Testis (tissue), 3 donors: Measurements from ENCODE around the gene CHKB. TPM values are rescaled to one million over a fixed set of nuclear protein-coding genes. Genes with fewer than 3 reads are reported as not detected.

Experiments used
- DNase-seq: peaks from one replicate; pipeline ENCODE4 v3.0.0-alpha.2; 2019
- H3K27ac ChIP-seq, 2 donors: fragments of 200-600 bp; sonication (generic); one replicate each; pipeline ENCODE4 v1.5.1; 2019
- H3K27me3 ChIP-seq: fragments of 200-600 bp; sonication (generic); one replicate; pipeline ENCODE4 v1.5.1; 2019
- H3K36me3 ChIP-seq: fragments of 200-600 bp; sonication (generic); one replicate; pipeline ENCODE4 v1.5.1; 2017; ENCODE audit warnings: low read depth; ENCODE audit errors: missing control alignments
- H3K4me1 ChIP-seq: fragments of 200-600 bp; sonication (generic); one replicate; pipeline ENCODE4 v1.5.1; 2019
- H3K4me3 ChIP-seq, 2 donors: fragments of 200-600 bp; sonication (generic); one replicate each; pipeline ENCODE4 v1.5.1; 2017 to 2019
- H3K9me3 ChIP-seq: fragments of 200-600 bp; sonication (generic); one replicate; pipeline ENCODE4 v1.5.1; 2017
- CTCF ChIP-seq, 3 experiments: fragments of 450-650 bp in 2 of 3; fragments of 200-600 bp in 1 of 3; sonication (generic) in 1 of 3; IDR thresholded peaks; one replicate each; pipeline ENCODE4 v1.5.1; 2016 to 2019; ENCODE audit warnings: antibody characterized with exemption in 3 of 3, mild to moderate bottlenecking in 2 of 3, moderate library complexity in 1 of 3
- POLR2A ChIP-seq: fragments of 450-650 bp; IDR thresholded peaks from one replicate; pipeline ENCODE4 v1.6.1; 2017; ENCODE audit warnings: antibody characterized with exemption, mild to moderate bottlenecking, moderate library complexity
- WGBS, 2 donors: methylation state at CpG; one replicate each; pipeline ENCODE4 v1.1.5; 2018; 5-methylcytosine and 5-hydroxymethylcytosine counted together
- intact Hi-C: fragments of 100-400 bp; cut with DNase I; formaldehyde crosslinking; loops from one replicate; pipeline ENCODE4 v1.15.1; 2023; ENCODE audit warnings: low total_unique reads
- polyA plus RNA-seq: library from polyadenylated mRNA; stranded (reverse); fragments of 350-450 nt; fragmentation: Illumina TruSeq; extraction: RNeasy Lipid Tissue Mini Kit (QIAGEN cat#74804); gene quantifications from one replicate; pipeline ENCODE4 v1.2.3, GENCODE V29; 2014; ENCODE audit warnings: low read depth, low replicate concordance; ENCODE audit not compliant: insufficient read depth
- total RNA-seq, 2 donors: library from RNA; depleted of rRNA; stranded (reverse); fragments of >200 nt; gene quantifications; one replicate each; pipeline ENCODE4 v1.2.3, GENCODE V29; 2016

The CHKB gene
- total and polyA plus RNA-seq, 3 donors from 2014 or later = 88.4 to 98.9 (median 89.6) TPM

DNA sequence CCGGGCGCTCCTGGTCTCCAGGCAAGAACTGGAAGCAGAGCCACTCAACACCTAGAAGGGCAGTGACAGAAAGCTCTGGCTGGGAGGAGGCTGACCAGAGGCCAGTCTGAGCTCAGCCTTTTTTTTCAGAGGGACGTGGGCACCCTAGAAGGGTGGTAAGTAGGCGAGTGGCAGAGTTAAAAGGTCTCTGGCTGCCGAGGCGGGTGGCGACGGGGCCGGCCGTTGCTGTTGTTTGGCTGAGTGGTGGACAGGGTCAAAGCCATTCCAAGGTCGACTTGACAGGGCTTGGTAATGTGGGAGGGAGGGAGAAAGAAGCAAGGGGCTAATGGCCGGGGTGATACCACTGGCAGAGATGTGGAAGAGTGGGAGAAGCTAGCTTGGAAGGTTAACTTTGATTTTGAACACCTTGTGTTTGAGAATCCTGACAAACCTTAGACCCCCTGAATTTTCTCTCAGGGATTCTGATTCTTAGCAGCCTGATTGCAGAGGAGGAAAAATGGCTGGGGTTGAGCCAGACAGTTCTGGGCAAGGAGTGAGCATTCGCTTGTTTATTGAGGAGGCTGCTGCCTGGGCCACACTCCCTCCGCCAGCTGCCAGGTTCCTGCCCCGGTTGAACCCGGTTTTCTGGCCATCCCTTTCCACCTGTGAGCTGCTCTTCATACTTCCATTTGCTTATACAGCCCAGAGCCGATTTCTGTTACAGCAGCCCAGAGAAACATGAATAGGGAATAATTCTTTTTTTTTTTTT lies 19.1 kb downstream of the CHKB start:
- H3K36me3 ChIP-seq = no peaks in the 10 kb centered on the region
- TF ChIP-seq POLR2A (no peak), CTCF (IDR thresholded peaks at IDR 0.05) (no peak)
- H3K27ac ChIP-seq = peak overlapping the region in 1 of 2 donors; percentile 15
- H3K27me3 ChIP-seq = no peaks in the 10 kb centered on the region
- intact Hi-C loops = no loop called here
- 15 to 19% methylated on average over 17 of the region's 17 CpGs for WGBS, 2 donors
- H3K9me3 ChIP-seq = no peaks in the 10 kb centered on the region
- peak overlapping the region; percentile 49 to 65 for H3K4me3 ChIP-seq
- no peak for DNase-seq
- peaks cover 9% of the 10 kb centered on the region for H3K4me1 ChIP-seq

- H3K4me1 ChIP-seq = peaks cover 9% of the 10 kb centered on the region
- peak; percentile 98 for DNase-seq
- no peaks in the 10 kb centered on the region for H3K27me3 ChIP-seq
- intact Hi-C loops = no loop called here
- H3K27ac ChIP-seq = peak within 1 kb of the TSS in 1 of 2 donors; percentile 15
- H3K36me3 ChIP-seq = no peaks in the 10 kb centered on the region
- no peaks in the 10 kb centered on the region for H3K9me3 ChIP-seq
- H3K4me3 ChIP-seq = peak within 1 kb of the TSS; percentile 49 to 65
- WGBS, 2 donors = 1 to 4% methylated on average over 53 of the region's 61 CpGs
- TF ChIP-seq CTCF (IDR thresholded peaks at IDR 0.05) (peak; percentile 83 to 98 (median 91)), POLR2A (peak; percentile 27)
Observed at GRCh38 chr22:50562523-50563412, 19.9 kb downstream of the CHKB start, which contains the start of gene SYCE3. TSS of gene SYCE3 (minus strand) at chr22:50562919. CDS start at chr22:50556405, 6,514 bp downstream.

- Histone ChIP-seq H3K4me1 (peaks cover 9% of the 10 kb centered on the region), H3K27me3 (no peaks in the 10 kb centered on the region), H3K36me3 (no peaks in the 10 kb centered on the region), H3K9me3 (no peaks in the 10 kb centered on the region), H3K4me3 (no peak overlapping the region), H3K27ac (no peak overlapping the region)
- DNase-seq = no peak
- intact Hi-C loops = no loop called here
- 37 to 63% methylated on average over 18 of the region's 34 CpGs for WGBS, 2 donors
- TF ChIP-seq POLR2A (no peak), CTCF (IDR thresholded peaks at IDR 0.05) (no peak)
Observed at GRCh38 chr22:50561401-50562358, 21.0 kb downstream of the CHKB start.

DNA sequence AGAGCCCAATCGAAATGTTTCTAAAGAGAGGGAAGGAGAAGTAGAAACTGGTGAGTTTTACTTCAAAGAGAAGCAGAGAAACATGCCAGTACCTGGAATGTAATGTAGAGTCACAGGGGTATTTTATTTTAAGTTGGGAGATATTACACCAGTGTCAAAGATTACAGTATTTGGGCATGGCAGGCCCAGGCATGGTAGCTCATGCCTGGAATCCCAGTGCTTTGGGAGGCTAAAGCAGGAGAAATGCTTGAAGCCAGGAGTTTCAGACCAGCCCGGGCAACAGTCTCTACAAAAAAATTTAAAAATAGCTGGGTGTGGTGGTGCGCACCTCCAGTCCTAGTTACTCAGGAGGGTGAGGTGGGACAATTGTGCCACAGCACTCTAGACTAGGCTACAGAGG lies 22.6 kb downstream of the CHKB start:
- H3K36me3 ChIP-seq = no peaks in the 10 kb centered on the region
- TF ChIP-seq CTCF (IDR thresholded peaks at IDR 0.05) (no peak), POLR2A (no peak)
- H3K4me1 ChIP-seq = peaks cover 9% of the 10 kb centered on the region
- H3K4me3 ChIP-seq = no peak overlapping the region
- no peaks in the 10 kb centered on the region for H3K27me3 ChIP-seq
- DNase-seq = no peak
- H3K27ac ChIP-seq = no peak overlapping the region
- H3K9me3 ChIP-seq = no peaks in the 10 kb centered on the region
- 83 to 94% methylated on average over 3 of the region's 3 CpGs for WGBS, 2 donors
- intact Hi-C loops = no loop called here
